Erythroblast (primary cell): ENCODE results near the gene PLXNA3.

Experiments used
- DNase-seq, 2 experiments: peaks; one replicate each; lab custom pipeline; 2025; lab: John Stamatoyannopoulos, UW
- GATA1 ChIP-seq: IDR thresholded peaks from 2 replicates; pipeline ENCODE4 v1.6.1; 2011; ENCODE audit warnings: low read depth, mild to moderate bottlenecking, control low read depth, low read length, moderate library complexity
- POLR2A ChIP-seq: IDR thresholded peaks from 2 replicates; pipeline ENCODE4 v1.6.1; 2011; ENCODE audit warnings: mild to moderate bottlenecking, low read length

PLXNA3 gene

GRCh38 chrX:154458116-154458953 lies at the start of gene PLXNA3:
Gene PLXNA3, plus strand, starts transcription at chrX:154458281. Its CDS starts 1,903 bp downstream, at chrX:154460184.
- TF ChIP-seq GATA1 (no peak), POLR2A (peak; percentile 41)
- peak; percentile 63 to 75 for DNase-seq

GRCh38 chrX:154408659-154409221 lies 49.3 kb upstream of the PLXNA3 start:
- no peak for DNase-seq
- TF ChIP-seq POLR2A, result peak; percentile 31
- no peak for TF ChIP-seq GATA1

DNA sequence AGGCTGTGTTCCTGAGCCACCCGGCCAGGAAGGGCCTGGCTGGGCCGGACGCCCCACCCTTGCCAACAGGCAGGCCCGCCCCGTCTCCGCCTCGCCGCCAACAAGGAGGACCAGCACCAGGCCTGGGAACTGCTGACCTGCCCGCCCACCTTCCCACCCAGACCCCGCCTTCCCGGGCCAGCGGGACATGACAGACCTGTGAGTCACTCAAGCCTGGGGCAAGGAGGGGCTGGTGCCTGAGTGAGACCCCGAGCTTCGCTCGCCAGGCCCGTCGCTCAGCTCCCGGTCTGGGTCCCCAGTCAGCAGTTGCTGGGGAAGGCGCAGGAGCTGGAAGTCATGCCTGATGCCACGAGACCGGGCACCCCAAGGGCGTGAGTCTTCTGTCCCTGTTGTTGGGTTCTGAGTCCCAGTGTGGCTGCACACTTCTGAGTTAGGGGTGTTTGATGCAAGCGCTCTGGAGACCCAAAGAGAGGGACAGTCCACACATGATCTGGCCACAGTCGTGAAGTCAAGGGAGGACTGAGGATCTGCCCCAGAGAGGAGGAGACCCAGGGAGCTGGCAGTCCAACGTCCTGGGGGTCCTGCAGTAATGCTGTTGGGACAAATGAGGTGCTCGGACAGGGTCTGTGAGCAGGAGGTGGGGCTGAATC lies 48.7 kb upstream of the PLXNA3 start, which contains the start of gene DNASE1L1:
Gene DNASE1L1, minus strand, starts transcription at position 33 of the 650 bp plus-strand sequence. CDS start 3,686 bp downstream, outside the sequence.
- DNase-seq, result peak; percentile 77 to 83
- TF ChIP-seq POLR2A (peak; percentile 16), GATA1 (no peak)

GRCh38 chrX:154411981-154412340 lies 46.1 kb upstream of the PLXNA3 start:
- TF ChIP-seq POLR2A (no peak), GATA1 (no peak)
- peak; percentile 66 to 72 for DNase-seq

DNA sequence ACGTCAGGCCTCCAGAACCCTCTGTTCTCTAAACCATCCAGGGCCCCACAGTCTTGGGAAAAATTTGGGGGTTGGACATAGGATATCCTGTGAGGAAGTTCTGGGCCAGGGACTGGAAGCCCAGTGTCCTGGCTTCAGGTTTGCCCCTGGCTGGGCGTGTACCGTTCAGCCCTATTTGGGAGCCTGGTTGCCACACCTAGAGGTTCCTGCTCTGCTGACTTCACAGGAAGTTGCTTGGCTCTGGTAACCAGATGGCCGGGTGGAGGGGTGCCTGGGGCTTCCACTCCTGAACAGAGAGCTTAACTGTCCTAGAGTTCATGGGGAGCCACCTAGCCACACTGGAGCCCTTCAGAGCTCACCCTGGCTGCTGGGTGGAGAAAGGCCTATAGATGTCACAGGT lies 45.6 kb upstream of the PLXNA3 start:
- no peak for TF ChIP-seq POLR2A
- TF ChIP-seq GATA1, result no peak
- no peak for DNase-seq

GRCh38 chrX:154413142-154413541 lies 44.9 kb upstream of the PLXNA3 start:
- no peak for DNase-seq
- TF ChIP-seq POLR2A, result no peak

DNA sequence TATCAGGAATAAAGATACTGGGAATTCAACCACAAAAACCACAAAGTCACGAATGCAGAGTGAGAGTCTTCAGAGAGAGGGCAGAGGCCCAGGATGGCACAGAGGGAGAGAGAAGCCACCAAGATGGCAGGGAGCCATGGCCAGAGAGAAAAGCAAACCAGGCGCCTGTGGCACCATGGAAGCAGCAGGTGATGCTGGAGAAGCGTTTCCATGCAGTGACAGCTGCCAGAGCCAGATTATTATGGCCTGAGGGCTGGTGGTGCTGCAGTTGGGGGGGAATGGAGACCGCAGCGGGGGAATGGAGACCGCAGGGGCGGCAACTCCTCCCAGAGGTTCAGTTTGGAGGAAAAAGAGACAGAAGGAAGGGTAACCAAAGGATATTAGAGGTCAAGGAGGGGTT lies 40.9 kb upstream of the PLXNA3 start:
- no peak for DNase-seq
- TF ChIP-seq POLR2A (no peak), GATA1 (no peak)

- no peak for TF ChIP-seq POLR2A
- no peak for TF ChIP-seq GATA1
Observed at GRCh38 chrX:154419189-154419588, 38.9 kb upstream of the PLXNA3 start.

GRCh38 chrX:154419688-154420401 lies 38.2 kb upstream of the PLXNA3 start:
- TF ChIP-seq POLR2A (no peak), GATA1 (no peak)
- DNase-seq, result no peak

More at GRCh38 chrX:154419189-154419588, 38.9 kb upstream of the PLXNA3 start:
- DNase-seq, result no peak

- TF ChIP-seq POLR2A (no peak), GATA1 (no peak)
- no peak for DNase-seq
Observed at GRCh38 chrX:154420402-154420756, 37.7 kb upstream of the PLXNA3 start.

- TF ChIP-seq GATA1, result no peak
- TF ChIP-seq POLR2A, result no peak
- no peak for DNase-seq
Observed at GRCh38 chrX:154426916-154427770, 30.9 kb upstream of the PLXNA3 start.
